H1 (cell line): ENCODE data around the gene DDX50. TPM values are rescaled to one million over a fixed set of nuclear protein-coding genes. Genes with fewer than 3 reads are reported as not detected.

Experiments used
- CBX8 ChIP-seq: fragments of 300-800, 300-1000 bp; sonication (generic); IDR thresholded peaks from 2 replicates; pipeline ENCODE4 v1.7.1; 2016; ENCODE audit warnings: low read depth, low read length, borderline replicate concordance
- CHD1 ChIP-seq: IDR thresholded peaks from 2 replicates; pipeline ENCODE4 v1.6.1; 2012; ENCODE audit warnings: low read depth, low read length, improper control_type of control experiment
- CREB1 ChIP-seq: IDR thresholded peaks from 2 replicates; pipeline ENCODE4 v1.6.1; 2012; ENCODE audit warnings: inconsistent platforms
- HDAC6 ChIP-seq: IDR thresholded peaks from one replicate; pipeline ENCODE4 v1.7.1; 2012; ENCODE audit warnings: low read depth, mild to moderate bottlenecking, inconsistent platforms, low read length, moderate library complexity
- PHF8 ChIP-seq: fragments of 200-600 bp; sonication (generic); conservative IDR thresholded peaks from 2 replicates; pipeline ENCODE4 v1.7.1; 2012; ENCODE audit warnings: low read depth, mild to moderate bottlenecking, inconsistent platforms, low read length, moderate library complexity
- POU5F1 ChIP-seq: IDR thresholded peaks from 2 replicates; pipeline ENCODE4 v1.6.1; 2011; ENCODE audit warnings: low read depth, mild to moderate bottlenecking, low read length, moderate library complexity
- RAD21 ChIP-seq, 2 experiments: IDR thresholded peaks in 1 of 2; conservative IDR thresholded peaks in 1 of 2; 2 replicates each; pipeline ENCODE4 v1.6.1; 2011; ENCODE audit warnings: low read depth in 2 of 2, low read length in 2 of 2, improper control_type of control experiment in 1 of 2, inconsistent platforms in 1 of 2, mild to moderate bottlenecking in 1 of 2, moderate library complexity in 1 of 2
- polyA plus RNA-seq, 7 experiments: library from polyadenylated mRNA; depleted of rRNA in 3 of 7; stranded (reverse) in 5 of 7; unstranded in 2 of 7; fragments of >200 nt in 5 of 7; fragments of 200-250 nt in 2 of 7; gene quantifications; 1 replicate in 5 of 7; 2 replicates in 1 of 7; 4 replicates in 1 of 7; pipeline versions ENCODE4 v1.2.1 to v1.2.3, GENCODE V29; 2011 to 2013; ENCODE audit warnings: missing spikeins in 2 of 7, mixed read lengths in 2 of 7
- total RNA-seq: library from RNA; stranded (reverse); fragmentation: NEBNext Ultra II Directional; extraction: Animal tissue kit (Norgen Biotek cat#: 25700); gene quantifications from 2 replicates; pipeline ENCODE4 v1.2.1, GENCODE V29; 2021
- TF ChIP-seq, protein P1 (sequence below): IDR thresholded peaks from 2 replicates; pipeline ENCODE4 v1.6.1; 2012; ENCODE audit warnings: low read length, inconsistent platforms

The DDX50 gene
- total and polyA plus RNA-seq, 2 of the 8 experiments (the other 6 are each of a cell fraction or from before 2014, with no cell fraction given), result 20.0 to 36.5 TPM

- TF ChIP-seq POU5F1 (no peak), PHF8 (no peak), CREB1 (no peak), CHD1 (no peak), CBX8 (no peak), HDAC6 (no peak), RAD21 (IDR thresholded peaks at IDR 0.05 in 1 of 2, conservative IDR thresholded peaks at IDR 0.05 in 1 of 2; ENCODE audit: low read depth in 2 of 2, low read length in 2 of 2) (no peak)
- TF ChIP-seq, protein P1, sequence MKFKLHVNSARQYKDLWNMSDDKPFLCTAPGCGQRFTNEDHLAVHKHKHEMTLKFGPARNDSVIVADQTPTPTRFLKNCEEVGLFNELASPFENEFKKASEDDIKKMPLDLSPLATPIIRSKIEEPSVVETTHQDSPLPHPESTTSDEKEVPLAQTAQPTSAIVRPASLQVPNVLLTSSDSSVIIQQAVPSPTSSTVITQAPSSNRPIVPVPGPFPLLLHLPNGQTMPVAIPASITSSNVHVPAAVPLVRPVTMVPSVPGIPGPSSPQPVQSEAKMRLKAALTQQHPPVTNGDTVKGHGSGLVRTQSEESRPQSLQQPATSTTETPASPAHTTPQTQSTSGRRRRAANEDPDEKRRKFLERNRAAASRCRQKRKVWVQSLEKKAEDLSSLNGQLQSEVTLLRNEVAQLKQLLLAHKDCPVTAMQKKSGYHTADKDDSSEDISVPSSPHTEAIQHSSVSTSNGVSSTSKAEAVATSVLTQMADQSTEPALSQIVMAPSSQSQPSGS, result no peak
- TF ChIP-seq, all 59 proteins: peak for 0
Measured at GRCh38 chr10:68957654-68958053, 56.5 kb downstream of the DDX50 start (continued).
